SHP77 treated with DMSO at 0.1 percent for 48 hours (cell line): ENCODE measurements around the gene COPS3.

Experiments
- DNase-seq: peaks from one replicate; lab custom pipeline; 2025; lab: John Stamatoyannopoulos, UW

The COPS3 gene

DNA sequence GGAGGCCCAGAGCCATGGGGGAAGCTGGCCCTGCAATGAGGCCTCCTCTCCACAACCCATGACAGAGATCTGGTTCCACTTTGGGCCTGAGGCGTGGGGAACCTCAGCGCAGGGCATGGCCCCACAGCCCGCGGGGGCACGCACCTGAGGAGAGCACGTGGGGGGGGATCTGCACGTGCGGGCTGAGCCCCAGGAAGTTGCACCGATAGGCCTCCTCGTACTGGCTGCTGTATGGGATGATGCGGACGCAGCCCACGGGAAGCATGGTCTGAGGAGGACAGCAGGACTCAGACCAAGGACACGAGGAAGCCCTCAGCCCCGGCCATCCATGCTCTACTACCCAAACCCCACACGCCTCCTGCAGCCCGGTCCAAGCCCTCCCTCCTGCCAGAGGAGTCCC, 64.8 kb downstream of the COPS3 start:
- DNase-seq = no peak

- no peak for DNase-seq
Observed at GRCh38 chr17:17215575-17215974, 65.5 kb downstream of the COPS3 start.

GRCh38 chr17:17214646-17215436, 66.2 kb downstream of the COPS3 start:
- no peak for DNase-seq

DNA sequence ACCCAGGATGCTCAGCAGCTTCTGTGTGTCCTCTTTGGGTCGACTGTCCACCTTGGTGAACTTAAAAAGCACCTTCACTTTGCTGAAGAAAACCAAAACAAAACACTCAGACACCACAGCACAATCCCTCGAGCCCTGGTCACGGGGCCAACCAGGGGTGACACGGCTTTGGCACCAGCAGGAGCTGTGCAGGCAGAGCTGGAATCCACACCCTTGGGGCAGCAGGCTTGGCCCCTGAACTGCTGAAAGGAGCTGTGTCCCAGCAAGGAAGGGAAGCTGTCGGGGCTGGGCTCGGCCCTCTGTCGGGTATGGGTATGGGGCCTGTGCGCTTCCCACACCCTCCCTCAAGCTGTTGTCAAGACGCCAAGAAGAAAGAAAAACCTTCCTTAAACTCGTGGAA, 67.3 kb downstream of the COPS3 start:
- DNase-seq = no peak

DNA sequence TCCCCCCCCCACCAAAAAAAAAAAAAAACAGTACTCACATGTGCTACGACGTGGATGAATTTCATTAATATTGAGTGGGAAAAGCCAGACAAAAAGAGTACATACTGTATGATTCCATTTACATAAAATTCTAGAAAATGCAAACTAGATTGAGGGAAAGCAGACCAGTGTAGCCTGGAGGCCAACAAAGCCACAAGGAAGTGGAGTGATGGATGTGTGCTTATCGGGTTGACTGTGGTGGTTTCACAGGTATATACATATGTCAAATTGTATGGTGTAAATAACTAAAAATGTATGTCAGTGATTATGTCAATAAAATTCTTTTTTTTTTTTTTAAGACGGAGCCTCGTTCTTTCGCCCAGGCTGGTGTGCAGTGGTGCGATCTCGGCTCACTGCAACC, 73.0 kb downstream of the COPS3 start:
- DNase-seq = no peak

DNA sequence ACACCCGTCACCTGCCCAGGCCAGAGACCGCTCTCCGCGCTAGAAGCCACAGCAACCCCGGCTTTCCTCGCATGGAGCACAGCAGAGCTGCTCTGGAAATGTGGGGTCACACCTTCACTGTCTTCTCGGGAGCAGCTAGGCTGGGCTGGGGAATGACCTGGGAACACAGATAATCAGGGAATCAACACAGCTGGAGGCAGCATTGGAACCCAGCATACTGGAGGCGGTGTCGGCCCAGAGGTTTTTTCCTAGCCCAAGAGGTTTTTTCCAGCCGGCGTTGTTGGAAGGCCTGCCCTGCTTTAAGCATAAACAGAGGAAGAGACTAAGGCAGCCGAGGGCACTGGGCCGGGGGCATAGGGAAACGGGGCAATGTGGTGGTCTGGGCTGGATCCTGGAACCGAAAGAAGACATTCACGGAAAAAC, 74.1 kb downstream of the COPS3 start:
- DNase-seq = peak; percentile 60

GRCh38 chr17:17206124-17206912, 74.7 kb downstream of the COPS3 start, which contains the start of gene PLD6:
Gene PLD6 (minus strand): TSS chr17:17206333. CDS start chr17:17206286, 47 bp downstream.
- DNase-seq = peak; percentile 84

DNA sequence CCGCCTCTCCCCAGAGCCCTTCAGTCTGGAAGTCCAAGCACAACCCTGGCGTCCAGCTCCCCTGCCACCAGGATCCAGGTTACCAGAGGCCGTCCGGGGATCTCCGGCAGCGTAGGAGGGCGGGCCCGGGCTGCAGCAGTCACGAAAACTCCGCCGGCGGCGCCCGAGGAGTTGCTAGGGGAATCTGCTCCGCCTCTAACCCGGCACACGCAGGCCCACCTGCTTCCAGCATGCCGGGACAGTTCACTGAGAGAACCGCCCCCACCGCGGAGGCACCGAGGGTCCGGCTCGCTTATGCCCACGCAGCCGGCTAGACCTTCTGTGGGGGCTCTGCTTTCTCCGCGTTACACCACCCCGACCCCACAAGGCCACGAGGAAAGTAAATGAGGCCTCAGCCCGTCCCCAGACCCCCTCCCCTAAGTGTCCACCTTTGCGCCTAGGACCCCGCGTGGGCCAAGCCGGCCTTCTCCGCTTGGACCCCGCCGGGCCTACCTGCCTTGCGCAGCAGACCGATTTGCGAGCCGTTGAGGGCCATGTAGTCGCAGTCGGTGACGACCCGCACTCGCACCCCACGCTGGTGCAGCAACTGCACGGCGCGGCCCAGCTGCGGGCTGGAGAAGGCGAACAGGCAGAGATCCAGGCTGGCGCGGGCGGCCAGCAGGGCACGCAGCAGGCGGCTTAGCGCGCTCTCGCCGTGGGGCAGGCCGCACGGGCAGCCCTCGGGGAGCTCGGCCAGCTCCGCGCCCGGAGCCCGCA, 75.5 kb downstream of the COPS3 start:
- peak; percentile 50 for DNase-seq

DNA sequence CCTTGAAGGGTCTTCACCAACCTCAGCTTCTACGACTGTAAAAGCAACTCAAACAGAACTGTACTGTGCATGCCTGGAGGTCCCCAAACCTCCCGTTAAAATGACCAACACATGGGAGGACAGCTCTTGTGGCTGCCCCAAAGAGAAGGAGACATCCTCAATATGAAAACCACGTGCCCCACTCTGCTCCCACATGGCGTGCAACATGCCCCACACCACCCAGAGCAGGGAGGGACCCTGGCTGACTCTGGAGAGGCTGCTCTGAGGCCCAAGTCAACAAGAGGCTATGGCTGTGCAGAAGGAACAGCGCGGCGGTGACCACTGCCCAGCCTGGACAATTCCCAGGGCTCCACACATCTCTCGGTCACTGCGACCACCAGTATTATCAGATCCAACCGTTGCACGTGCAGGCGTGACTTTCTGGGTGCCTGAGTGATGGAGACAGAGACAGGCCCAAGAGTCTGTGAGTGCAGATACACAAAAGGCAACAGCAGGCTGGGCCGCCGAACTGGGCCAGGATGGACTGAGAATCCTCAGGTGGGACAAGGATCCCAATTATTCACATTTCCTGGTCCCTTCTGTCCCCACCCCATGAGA, 76.3 kb downstream of the COPS3 start:
- DNase-seq = no peak

- no peak for DNase-seq
Observed at GRCh38 chr17:17204041-17204591, 76.9 kb downstream of the COPS3 start.

GRCh38 chr17:17203173-17203730, 77.8 kb downstream of the COPS3 start:
- no peak for DNase-seq

GRCh38 chr17:17201907-17202306, 79.1 kb downstream of the COPS3 start:
- no peak for DNase-seq

GRCh38 chr17:17201271-17201670, 79.8 kb downstream of the COPS3 start:
- DNase-seq = no peak

GRCh38 chr17:17200831-17201230, 80.2 kb downstream of the COPS3 start:
- DNase-seq = no peak

- DNase-seq = no peak
Observed at GRCh38 chr17:17200311-17200710, 80.7 kb downstream of the COPS3 start.

DNA sequence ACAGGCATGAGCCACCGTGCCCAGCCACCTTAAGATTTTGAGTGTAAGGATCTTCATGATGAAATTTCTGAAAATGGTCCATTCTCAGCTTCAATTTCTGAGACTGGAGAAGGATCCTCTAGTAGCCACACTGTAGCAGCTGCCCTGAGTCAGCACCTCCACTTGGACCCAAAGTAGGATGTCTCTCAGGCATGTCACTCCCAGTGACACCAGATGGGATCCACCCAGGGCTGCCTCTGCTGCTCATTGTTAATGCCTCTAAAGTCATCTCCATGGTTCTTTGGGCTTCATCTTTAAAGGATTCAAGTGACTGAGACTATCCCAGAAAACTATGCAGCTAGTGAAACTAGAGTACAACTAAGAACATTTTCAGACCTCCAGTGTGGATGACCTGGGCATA, 82.8 kb downstream of the COPS3 start:
- no peak for DNase-seq

- no peak for DNase-seq
Observed at GRCh38 chr17:17196776-17197175, 84.3 kb downstream of the COPS3 start.
